ENCODE measurements around the gene SYNM. TPM values are rescaled to one million over a fixed set of nuclear protein-coding genes. Genes with fewer than 3 reads are reported as not detected.

SYNM gene
- total and polyA plus RNA-seq, 2 of the 8 experiments (the other 6 are each of a cell fraction or from before 2014, with no cell fraction given): 0.89 to 2.0 TPM

DNA sequence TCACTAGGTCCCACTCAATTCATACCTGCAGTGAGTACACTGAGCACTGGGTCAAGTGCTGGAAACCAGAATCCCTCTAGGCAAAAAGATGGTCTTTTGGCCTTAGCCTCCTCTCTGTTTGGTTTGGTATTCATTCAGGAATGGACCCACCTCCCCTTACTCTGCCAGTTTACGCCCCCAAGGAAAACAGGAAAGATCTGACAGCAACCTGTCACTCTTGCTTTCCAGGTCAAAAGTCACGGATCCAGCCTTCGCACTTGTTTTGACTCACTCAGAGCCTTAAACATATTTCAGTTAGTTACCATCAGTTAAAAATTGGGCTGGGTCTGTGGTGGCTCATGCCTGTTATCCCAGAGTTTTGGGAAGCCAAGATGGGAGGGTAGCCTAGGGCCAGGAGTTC, 68.1 kb downstream of the SYNM start (continued):
- TF ChIP-seq CHD7 (IDR thresholded peaks at IDR 0.05; ENCODE audit: insufficient replicate concordance, low read length): no peak
- TF ChIP-seq YY1 (IDR thresholded peaks at IDR 0.05; ENCODE audit: low read depth, low read length): no peak
- TF ChIP-seq RXRA (IDR thresholded peaks at IDR 0.05; ENCODE audit: insufficient read depth, low read depth, low read length): no peak
- no peak for TF ChIP-seq GABPA (IDR thresholded peaks at IDR 0.05; ENCODE audit: borderline replicate concordance, insufficient read depth, low read length)
- TF ChIP-seq POLR2AphosphoS5 (IDR thresholded peaks at IDR 0.05; ENCODE audit: low read depth, low read length): no peak
- no peak for TF ChIP-seq RAD21 (IDR thresholded peaks at IDR 0.05 in 1 of 2, conservative IDR thresholded peaks at IDR 0.05 in 1 of 2; ENCODE audit: low read depth in 2 of 2, low read length in 2 of 2)
- TF ChIP-seq EP300 (IDR thresholded peaks at IDR 0.05; ENCODE audit: borderline replicate concordance in 1 of 2, low read depth in 2 of 2, low read length in 2 of 2): no peak
- TF ChIP-seq SP2 (IDR thresholded peaks at IDR 0.05; ENCODE audit: low read length): no peak
- TF ChIP-seq TAF7 (optimal IDR thresholded peaks at IDR 0.05; ENCODE audit: borderline replicate concordance, low read depth, low read length): no peak
- TF ChIP-seq ATF3 (IDR thresholded peaks at IDR 0.05; ENCODE audit: insufficient read depth, low read depth, low read length): no peak
- no peak for TF ChIP-seq CHD2 (IDR thresholded peaks at IDR 0.05; ENCODE audit: low read length)
